ENCODE measurements around the gene TMEM88. TPM values are rescaled to one million over a fixed set of nuclear protein-coding genes. Genes with fewer than 3 reads are reported as not detected.

TMEM88 gene
- polyA plus RNA-seq, 1 donor from 2014 or later, result 4.2 TPM

DNA sequence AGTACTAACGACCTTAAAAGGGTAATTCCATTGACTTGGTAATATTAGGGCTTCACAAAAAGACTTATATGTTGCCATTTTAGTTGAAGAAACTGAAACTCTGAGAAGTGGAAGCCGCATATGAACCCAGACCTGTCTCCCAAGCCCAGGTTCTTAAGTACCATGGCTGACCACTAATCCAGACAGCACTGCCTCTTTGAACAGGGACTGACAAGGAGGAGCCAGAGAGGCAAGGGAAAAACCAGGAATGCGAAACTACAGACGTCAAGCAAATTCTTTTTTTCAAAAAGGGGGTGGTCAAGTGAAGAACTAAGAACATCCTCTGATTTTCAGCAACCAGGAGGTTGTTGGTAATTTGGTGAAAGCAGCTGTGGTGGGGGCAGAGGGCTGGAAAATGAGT lies 18.2 kb downstream of the TMEM88 start:
- TF ChIP-seq MXI1 (conservative IDR thresholded peaks at IDR 0.05; ENCODE audit: poor library complexity, severe bottlenecking), result no peak
- TF ChIP-seq EP300 (conservative IDR thresholded peaks at IDR 0.05; ENCODE audit: poor library complexity, severe bottlenecking), result no peak
- TF ChIP-seq, protein P1, sequence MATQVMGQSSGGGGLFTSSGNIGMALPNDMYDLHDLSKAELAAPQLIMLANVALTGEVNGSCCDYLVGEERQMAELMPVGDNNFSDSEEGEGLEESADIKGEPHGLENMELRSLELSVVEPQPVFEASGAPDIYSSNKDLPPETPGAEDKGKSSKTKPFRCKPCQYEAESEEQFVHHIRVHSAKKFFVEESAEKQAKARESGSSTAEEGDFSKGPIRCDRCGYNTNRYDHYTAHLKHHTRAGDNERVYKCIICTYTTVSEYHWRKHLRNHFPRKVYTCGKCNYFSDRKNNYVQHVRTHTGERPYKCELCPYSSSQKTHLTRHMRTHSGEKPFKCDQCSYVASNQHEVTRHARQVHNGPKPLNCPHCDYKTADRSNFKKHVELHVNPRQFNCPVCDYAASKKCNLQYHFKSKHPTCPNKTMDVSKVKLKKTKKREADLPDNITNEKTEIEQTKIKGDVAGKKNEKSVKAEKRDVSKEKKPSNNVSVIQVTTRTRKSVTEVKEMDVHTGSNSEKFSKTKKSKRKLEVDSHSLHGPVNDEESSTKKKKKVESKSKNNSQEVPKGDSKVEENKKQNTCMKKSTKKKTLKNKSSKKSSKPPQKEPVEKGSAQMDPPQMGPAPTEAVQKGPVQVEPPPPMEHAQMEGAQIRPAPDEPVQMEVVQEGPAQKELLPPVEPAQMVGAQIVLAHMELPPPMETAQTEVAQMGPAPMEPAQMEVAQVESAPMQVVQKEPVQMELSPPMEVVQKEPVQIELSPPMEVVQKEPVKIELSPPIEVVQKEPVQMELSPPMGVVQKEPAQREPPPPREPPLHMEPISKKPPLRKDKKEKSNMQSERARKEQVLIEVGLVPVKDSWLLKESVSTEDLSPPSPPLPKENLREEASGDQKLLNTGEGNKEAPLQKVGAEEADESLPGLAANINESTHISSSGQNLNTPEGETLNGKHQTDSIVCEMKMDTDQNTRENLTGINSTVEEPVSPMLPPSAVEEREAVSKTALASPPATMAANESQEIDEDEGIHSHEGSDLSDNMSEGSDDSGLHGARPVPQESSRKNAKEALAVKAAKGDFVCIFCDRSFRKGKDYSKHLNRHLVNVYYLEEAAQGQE (IDR thresholded peaks at IDR 0.05; ENCODE audit: borderline replicate concordance), result no peak
- no peak for TF ChIP-seq EZH2 (IDR thresholded peaks at IDR 0.05; ENCODE audit: borderline replicate concordance, insufficient read depth, low read length, poor library complexity, severe bottlenecking)
- TF ChIP-seq POLR2AphosphoS5 (IDR thresholded peaks at IDR 0.05), result no peak
- Histone ChIP-seq H3K4me2 (ENCODE audit: low read length) (no peak overlapping the region), H3K9me3 (ENCODE audit: low read length) (no peaks in the 10 kb centered on the region)

GRCh38 chr17:7875804-7876370 lies 21.0 kb downstream of the TMEM88 start:
- H3K79me2 ChIP-seq (replicated peaks; ENCODE audit: insufficient read depth, low read length), result peaks cover 8% of the 10 kb centered on the region
- H3K9ac ChIP-seq (ENCODE audit: low read length), result no peak overlapping the region
- H3K9me2 ChIP-seq (ENCODE audit: insufficient read depth, low read length), result no peaks in the 10 kb centered on the region
- H4K20me1 ChIP-seq (ENCODE audit: insufficient read depth), result no peaks in the 10 kb centered on the region
- H3F3A ChIP-seq (ENCODE audit: insufficient read depth, low read length, poor library complexity, severe bottlenecking), result no peaks in the 10 kb centered on the region
- H2AFZ ChIP-seq (ENCODE audit: low read depth, low read length), result no peak overlapping the region
- H3K27ac ChIP-seq (ENCODE audit: low read length), result no peak overlapping the region
- H3K4me3 ChIP-seq (ENCODE audit: low read length), result no peak overlapping the region
- no peak overlapping the region for H3K4me2 ChIP-seq (ENCODE audit: low read length)
- no peaks in the 10 kb centered on the region for H3K9me3 ChIP-seq (ENCODE audit: low read length)
- TF ChIP-seq RAD21 (conservative IDR thresholded peaks at IDR 0.05), result no peak
- TF ChIP-seq EP300 (conservative IDR thresholded peaks at IDR 0.05; ENCODE audit: poor library complexity, severe bottlenecking), result no peak
- TF ChIP-seq, protein P2, sequence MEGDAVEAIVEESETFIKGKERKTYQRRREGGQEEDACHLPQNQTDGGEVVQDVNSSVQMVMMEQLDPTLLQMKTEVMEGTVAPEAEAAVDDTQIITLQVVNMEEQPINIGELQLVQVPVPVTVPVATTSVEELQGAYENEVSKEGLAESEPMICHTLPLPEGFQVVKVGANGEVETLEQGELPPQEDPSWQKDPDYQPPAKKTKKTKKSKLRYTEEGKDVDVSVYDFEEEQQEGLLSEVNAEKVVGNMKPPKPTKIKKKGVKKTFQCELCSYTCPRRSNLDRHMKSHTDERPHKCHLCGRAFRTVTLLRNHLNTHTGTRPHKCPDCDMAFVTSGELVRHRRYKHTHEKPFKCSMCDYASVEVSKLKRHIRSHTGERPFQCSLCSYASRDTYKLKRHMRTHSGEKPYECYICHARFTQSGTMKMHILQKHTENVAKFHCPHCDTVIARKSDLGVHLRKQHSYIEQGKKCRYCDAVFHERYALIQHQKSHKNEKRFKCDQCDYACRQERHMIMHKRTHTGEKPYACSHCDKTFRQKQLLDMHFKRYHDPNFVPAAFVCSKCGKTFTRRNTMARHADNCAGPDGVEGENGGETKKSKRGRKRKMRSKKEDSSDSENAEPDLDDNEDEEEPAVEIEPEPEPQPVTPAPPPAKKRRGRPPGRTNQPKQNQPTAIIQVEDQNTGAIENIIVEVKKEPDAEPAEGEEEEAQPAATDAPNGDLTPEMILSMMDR (IDR thresholded peaks at IDR 0.05; ENCODE audit: poor library complexity, severe bottlenecking), result no peak
- TF ChIP-seq TAF1 (IDR thresholded peaks at IDR 0.05; ENCODE audit: low read depth), result no peak
- TF ChIP-seq SMC3 (conservative IDR thresholded peaks at IDR 0.05; ENCODE audit: poor library complexity), result no peak
- TF ChIP-seq, protein P1 (IDR thresholded peaks at IDR 0.05; ENCODE audit: borderline replicate concordance), result no peak
- no peak for TF ChIP-seq MXI1 (conservative IDR thresholded peaks at IDR 0.05; ENCODE audit: poor library complexity, severe bottlenecking)
- no peaks in the 10 kb centered on the region for H3K27me3 ChIP-seq (ENCODE audit: insufficient read depth, low read depth, low read length)
- H3K36me3 ChIP-seq (ENCODE audit: insufficient read depth, low read length), result no peaks in the 10 kb centered on the region

More for the DNA sequence above, 18.2 kb downstream of the TMEM88 start:
- H3F3A ChIP-seq (ENCODE audit: insufficient read depth, low read length, poor library complexity, severe bottlenecking), result no peaks in the 10 kb centered on the region
- H2AFZ ChIP-seq (ENCODE audit: low read depth, low read length), result no peak overlapping the region
- no peak overlapping the region for H3K9ac ChIP-seq (ENCODE audit: low read length)
- no peaks in the 10 kb centered on the region for H4K20me1 ChIP-seq (ENCODE audit: insufficient read depth)
- no peak overlapping the region for H3K4me3 ChIP-seq (ENCODE audit: low read length)
- peaks cover 5% of the 10 kb centered on the region for H3K79me2 ChIP-seq (replicated peaks; ENCODE audit: insufficient read depth, low read length)
- H3K27ac ChIP-seq (ENCODE audit: low read length), result no peak overlapping the region
- H3K36me3 ChIP-seq (ENCODE audit: insufficient read depth, low read length), result no peaks in the 10 kb centered on the region
- no peaks in the 10 kb centered on the region for H3K27me3 ChIP-seq (ENCODE audit: insufficient read depth, low read depth, low read length)
- H3K9me2 ChIP-seq (ENCODE audit: insufficient read depth, low read length), result no peaks in the 10 kb centered on the region

Measured in neural cell (in vitro differentiated cells).